ENCODE results near the gene CNTNAP5. TPM values are rescaled to one million over a fixed set of nuclear protein-coding genes. Genes with fewer than 3 reads are reported as not detected.

CNTNAP5 gene
- total and polyA plus RNA-seq, 9 of the 15 experiments (the other 6 are each of a cell fraction or from before 2014, with no cell fraction given): not detected

- TF ChIP-seq TCF15 (CRISPR knock-in tag; IDR thresholded peaks at IDR 0.05): no peak
- TF ChIP-seq NFIC (IDR thresholded peaks at IDR 0.05): no peak
- TF ChIP-seq CREB5 (CRISPR knock-in tag; IDR thresholded peaks at IDR 0.05): no peak
- TF ChIP-seq ZFP30 (CRISPR knock-in tag; IDR thresholded peaks at IDR 0.05; ENCODE audit: borderline replicate concordance): no peak
Observed at GRCh38 chr2:124921191-124921590, 896.1 kb downstream of the CNTNAP5 start (continued).

- ATAC-seq: no peak
Observed at GRCh38 chr2:124923097-124923496, 898.0 kb downstream of the CNTNAP5 start.

More at GRCh38 chr2:124923097-124923496, 898.0 kb downstream of the CNTNAP5 start:
- H3K27ac ChIP-seq (ENCODE audit: extremely low read depth, low read depth, low read length): no peak overlapping the region
- no peaks in the 10 kb centered on the region for H3K36me3 ChIP-seq (ENCODE audit: control insufficient read depth, insufficient read depth, low read length)
- ChIA-PET CTCF (ENCODE audit: low intra/inter-chr PET ratio) (no interaction called here), POLR2A (no interaction called here)
- H3K9me1 ChIP-seq (ENCODE audit: control insufficient read depth, insufficient read depth, low read length): no peaks in the 10 kb centered on the region
- no peak overlapping the region for H2AFZ ChIP-seq (ENCODE audit: low read depth, low read length)
- H3K4me1 ChIP-seq (replicated peaks in 1 of 2; ENCODE audit: control insufficient read depth in 2 of 2, insufficient read depth in 2 of 2, low read length in 2 of 2): no peaks in the 10 kb centered on the region
- no peak for DNase-seq (ENCODE audit: extremely low read depth in 1 of 4, low spot score in 3 of 4)
- no peak overlapping the region for H3K4me2 ChIP-seq (ENCODE audit: insufficient read depth, low read length)
- no peaks in the 10 kb centered on the region; the same call in 1 of the 2 replicates for H3K9me3 ChIP-seq (replicated peaks; ENCODE audit: control insufficient read depth, insufficient read depth, low read depth, low read length)
- FAIRE-seq: no peak
- intact Hi-C loops (cut with micrococcal nuclease) (no loop called here), in situ Hi-C loops (cut with MboI) (no loop called here)
- TF ChIP-seq ZNF12 (CRISPR knock-in tag; IDR thresholded peaks at IDR 0.05): no peak
- no peak for TF ChIP-seq USF1 (CRISPR knock-in tag; IDR thresholded peaks at IDR 0.05)
- no peak for TF ChIP-seq CEBPG (CRISPR knock-in tag; IDR thresholded peaks at IDR 0.05)
- TF ChIP-seq CEBPG (tag; conservative IDR thresholded peaks at IDR 0.05 in 1 of 2, IDR thresholded peaks at IDR 0.05 in 1 of 2): no peak
- no peak for TF ChIP-seq ZNF766 (CRISPR knock-in tag; conservative IDR thresholded peaks at IDR 0.05)
- H3K79me2 ChIP-seq (ENCODE audit: control insufficient read depth, insufficient read depth, low read length): no peaks in the 10 kb centered on the region
- no peaks in the 10 kb centered on the region for H4K20me1 ChIP-seq (replicated peaks; ENCODE audit: control insufficient read depth, insufficient read depth, low read length)
- H3K27me3 ChIP-seq (ENCODE audit: control insufficient read depth in 2 of 2, insufficient read depth in 2 of 2, low read length in 2 of 2): no peaks in the 10 kb centered on the region
- 0% methylated on average over 3 of the region's 3 CpGs for WGBS (ENCODE audit: insufficient coverage, low coverage, missing lambda C conversion rate)
- no peak overlapping the region for H3K4me3 ChIP-seq
- BruUV-seq (replicated peaks): no TSS peak
- no peak overlapping the region for H3K9ac ChIP-seq (ENCODE audit: insufficient read depth in 1 of 2, low read depth in 2 of 2, low read length in 2 of 2)

Data from K562 (cell line).